AG04450 (cell line): Measurements from ENCODE around the gene WDFY4. TPM values are rescaled to one million over a fixed set of nuclear protein-coding genes. Genes with fewer than 3 reads are reported as not detected.

ENCODE experiments used
- CTCF ChIA-PET: fragments of 300-600, 350-600 bp; formaldehyde crosslinking; extraction: SDS; loops from one replicate; lab custom pipeline; 2022; ENCODE audit warnings: antibody characterized with exemption, inconsistent platforms; lab: Charles Lee
- POLR2A ChIA-PET: fragments of 350-600 bp; formaldehyde crosslinking; extraction: SDS; loops from one replicate; lab custom pipeline; 2021; ENCODE audit warnings: antibody characterized with exemption, inconsistent platforms; lab: Yijun Ruan, JAX
- DNase-seq: peaks from one replicate; pipeline ENCODE4 v3.0.0-alpha.2; 2011; ENCODE audit warnings: low read depth, low spot score
- H3K27ac ChIP-seq: one replicate; pipeline ENCODE4 v1.5.1; 2012; ENCODE audit warnings: low read depth, low read length, control low read depth
- H3K27me3 ChIP-seq: one replicate; pipeline ENCODE4 v1.6.0; 2012; ENCODE audit warnings: low read length; ENCODE audit not compliant: control insufficient read depth, insufficient read depth
- H3K4me3 ChIP-seq: 2 replicates; pipeline ENCODE4 v1.5.1; 2011; ENCODE audit warnings: mild to moderate bottlenecking, low read depth, low read length, control low read depth
- H3K9me3 ChIP-seq: 2 replicates; pipeline ENCODE4 v1.5.1; 2012; ENCODE audit warnings: low read length; ENCODE audit not compliant: control insufficient read depth, insufficient read depth
- CTCF ChIP-seq: IDR thresholded peaks from 2 replicates; pipeline ENCODE4 v1.5.1; 2011; ENCODE audit warnings: low read depth, low read length, control low read depth, inconsistent platforms
- polyA plus RNA-seq: library from polyadenylated mRNA; depleted of rRNA; stranded (reverse); fragments of >200 nt; gene quantifications from 2 replicates; pipeline ENCODE4 v1.2.3, GENCODE V29; 2011

Gene WDFY4
- polyA plus RNA-seq, 1 experiment = not detected

DNA sequence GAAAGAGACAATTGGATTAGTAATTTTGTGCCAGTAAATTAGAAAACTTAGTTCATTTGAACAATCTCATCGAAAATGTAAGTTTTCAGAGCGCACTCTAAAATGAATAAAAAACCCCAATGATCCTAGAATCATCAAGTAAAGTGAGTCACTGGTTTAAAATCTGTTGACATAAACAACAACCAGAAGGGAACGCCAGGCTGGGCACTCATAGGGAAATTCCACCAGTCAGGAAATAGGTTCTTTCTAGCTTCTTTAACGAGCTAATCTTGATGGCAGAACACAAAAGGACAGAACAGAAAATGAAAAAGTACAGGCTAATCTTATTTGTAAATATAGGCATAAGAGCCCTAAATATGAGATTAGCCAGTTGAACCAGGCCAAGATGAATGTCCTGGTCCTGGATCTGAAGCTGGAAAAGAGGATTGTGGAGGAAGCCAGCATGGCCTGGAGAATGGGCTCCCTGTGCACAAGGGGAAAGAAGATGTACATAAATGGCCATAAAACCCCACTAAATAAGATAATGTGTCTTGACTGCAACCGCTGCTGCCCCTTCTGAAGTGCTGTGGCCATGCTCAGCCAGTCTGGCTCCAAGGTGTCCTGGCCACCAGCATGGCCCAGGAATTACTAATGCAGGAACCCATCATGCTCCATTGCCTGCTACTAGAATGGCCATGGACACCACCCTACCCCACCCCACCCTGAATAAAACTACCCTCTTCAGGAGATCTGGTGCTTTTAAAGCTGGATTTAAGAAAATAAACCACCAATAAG is 114.0 kb downstream of the WDFY4 start:
- no peak overlapping the region for H3K4me3 ChIP-seq
- DNase-seq = no peak
- H3K27ac ChIP-seq = no peak overlapping the region
- H3K9me3 ChIP-seq = no peaks in the 10 kb centered on the region; the same call in 1 of the 2 replicates
- POLR2A ChIA-PET = interaction anchor here (0.6 kb wide), 1 partner anchor 10 kb away, joined by 3 read pairs; no protein-coding TSS in a partner anchor
- CTCF ChIA-PET = no interaction called here
- no peaks in the 10 kb centered on the region for H3K27me3 ChIP-seq
- no peak for TF ChIP-seq CTCF

DNA sequence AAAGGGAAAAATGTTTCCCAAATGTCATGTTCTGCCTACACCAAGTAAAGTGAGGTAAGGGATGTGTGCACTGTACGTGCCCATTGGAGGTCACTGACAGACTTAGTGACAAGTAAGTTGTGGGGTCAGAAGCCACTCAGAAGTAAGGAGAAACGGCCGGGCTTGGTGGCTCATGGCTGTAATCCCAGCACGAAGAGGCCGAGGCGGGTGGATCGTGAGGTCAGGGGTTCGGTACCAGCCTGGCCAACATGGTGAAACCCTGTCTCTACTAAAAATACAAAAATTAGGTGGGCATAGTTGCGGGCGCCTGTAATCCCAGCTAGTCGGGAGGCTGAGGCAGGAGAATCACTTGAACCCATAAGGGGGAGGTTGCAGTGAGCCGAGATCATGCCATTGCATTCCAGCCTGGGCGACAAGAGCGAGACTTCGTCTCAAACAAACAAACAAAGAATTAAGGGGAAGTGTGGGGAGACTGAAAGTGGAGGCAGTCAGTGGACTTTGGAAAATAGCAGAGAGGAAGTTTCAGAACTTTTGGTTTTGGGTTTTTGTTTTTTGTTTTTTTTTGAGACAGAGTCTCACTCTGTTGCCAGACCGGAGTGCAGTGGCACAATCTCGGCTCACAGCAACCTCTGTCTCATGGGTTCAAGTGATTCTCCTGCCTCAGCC is 114.8 kb downstream of the WDFY4 start:
- ChIA-PET CTCF (no interaction called here), POLR2A (interaction anchor here (0.6 kb wide), 1 partner anchor 9 kb away, joined by 3 read pairs; no protein-coding TSS in a partner anchor)
- H3K4me3 ChIP-seq = no peak overlapping the region
- TF ChIP-seq CTCF = no peak
- H3K9me3 ChIP-seq = no peaks in the 10 kb centered on the region
- no peak for DNase-seq
- peaks cover 2% of the 10 kb centered on the region for H3K27me3 ChIP-seq
- no peak overlapping the region for H3K27ac ChIP-seq

- POLR2A ChIA-PET = no interaction called here
- Histone ChIP-seq H3K27ac (no peak overlapping the region), H3K4me3 (no peak overlapping the region), H3K27me3 (peaks cover 7% of the 10 kb centered on the region), H3K9me3 (no peaks in the 10 kb centered on the region)
- CTCF ChIA-PET = no interaction called here
- DNase-seq = no peak
- TF ChIP-seq CTCF = no peak
Measured at GRCh38 chr10:48800007-48800675, 115.5 kb downstream of the WDFY4 start.

- H3K9me3 ChIP-seq = no peaks in the 10 kb centered on the region
- DNase-seq = no peak
- H3K27me3 ChIP-seq = peaks cover 7% of the 10 kb centered on the region
- no peak overlapping the region for H3K4me3 ChIP-seq
- no peak for TF ChIP-seq CTCF
- CTCF ChIA-PET = no interaction called here
- POLR2A ChIA-PET = no interaction called here
- no peak overlapping the region for H3K27ac ChIP-seq
Measured at GRCh38 chr10:48801001-48801421, 116.3 kb downstream of the WDFY4 start.
